ENCODE data around the gene ATP2B3. TPM values are rescaled to one million over a fixed set of nuclear protein-coding genes. Genes with fewer than 3 reads are reported as not detected.
"Not testable (repeated sequence)": the region's sequence is repeated elsewhere in the genome, so short reads cannot be mapped to it uniquely, and the experiment has no call there.

Gene ATP2B3
- total RNA-seq, 1 donor from 2014 or later: not detected

GRCh38 chrX:153603131-153603656 is 85.8 kb downstream of the ATP2B3 start:
- no peaks in the 10 kb centered on the region for H3K27me3 ChIP-seq (ENCODE audit: control insufficient read depth, insufficient read depth, low read length)
- H3K36me3 ChIP-seq (ENCODE audit: control insufficient read depth, insufficient read depth, low read length): no peaks in the 10 kb centered on the region
- TF ChIP-seq CTCF (IDR thresholded peaks at IDR 0.05; ENCODE audit: insufficient read depth, low read length, poor library complexity, severe bottlenecking): no peak
- no peak overlapping the region for H3K4me3 ChIP-seq (ENCODE audit: low read depth, low read length)
- no peak for DNase-seq (ENCODE audit: low read depth)

- not testable (repeated sequence) for H3K27me3 ChIP-seq (ENCODE audit: control insufficient read depth, insufficient read depth, low read length); DNase-seq (ENCODE audit: low read depth); H3K36me3 ChIP-seq (ENCODE audit: control insufficient read depth, insufficient read depth, low read length); H3K4me3 ChIP-seq (ENCODE audit: low read depth, low read length)
Observed at GRCh38 chrX:153604666-153605380, 87.4 kb downstream of the ATP2B3 start.

GRCh38 chrX:153606503-153606902 is 89.1 kb downstream of the ATP2B3 start:
- no peak for DNase-seq (ENCODE audit: low read depth)
- TF ChIP-seq CTCF (IDR thresholded peaks at IDR 0.05; ENCODE audit: insufficient read depth, low read length, poor library complexity, severe bottlenecking): no peak
- Histone ChIP-seq H3K36me3 (ENCODE audit: control insufficient read depth, insufficient read depth, low read length) (no peaks in the 10 kb centered on the region), H3K27me3 (ENCODE audit: control insufficient read depth, insufficient read depth, low read length) (peaks cover 10% of the 10 kb centered on the region), H3K4me3 (ENCODE audit: low read depth, low read length) (no peak overlapping the region)

- no peak for DNase-seq (ENCODE audit: low read depth)
- Histone ChIP-seq H3K27me3 (ENCODE audit: control insufficient read depth, insufficient read depth, low read length) (peaks cover 17% of the 10 kb centered on the region), H3K36me3 (ENCODE audit: control insufficient read depth, insufficient read depth, low read length) (no peaks in the 10 kb centered on the region), H3K4me3 (ENCODE audit: low read depth, low read length) (no peak overlapping the region)
- no peak for TF ChIP-seq CTCF (IDR thresholded peaks at IDR 0.05; ENCODE audit: insufficient read depth, low read length, poor library complexity, severe bottlenecking)
Observed at GRCh38 chrX:153608376-153608775, 90.9 kb downstream of the ATP2B3 start.

GRCh38 chrX:153608806-153609205 is 91.4 kb downstream of the ATP2B3 start:
- Histone ChIP-seq H3K36me3 (ENCODE audit: control insufficient read depth, insufficient read depth, low read length) (no peaks in the 10 kb centered on the region), H3K4me3 (ENCODE audit: low read depth, low read length) (no peak overlapping the region), H3K27me3 (ENCODE audit: control insufficient read depth, insufficient read depth, low read length) (peaks cover 17% of the 10 kb centered on the region)
- no peak for TF ChIP-seq CTCF (IDR thresholded peaks at IDR 0.05; ENCODE audit: insufficient read depth, low read length, poor library complexity, severe bottlenecking)
- DNase-seq (ENCODE audit: low read depth): no peak

- peak; percentile 76 for TF ChIP-seq CTCF (IDR thresholded peaks at IDR 0.05; ENCODE audit: insufficient read depth, low read length, poor library complexity, severe bottlenecking)
- Histone ChIP-seq H3K36me3 (ENCODE audit: control insufficient read depth, insufficient read depth, low read length) (no peaks in the 10 kb centered on the region), H3K4me3 (ENCODE audit: low read depth, low read length) (peak overlapping the region; percentile 5), H3K27me3 (ENCODE audit: control insufficient read depth, insufficient read depth, low read length) (peaks cover 17% of the 10 kb centered on the region)
- peak; percentile 1 for DNase-seq (ENCODE audit: low read depth)
Observed at GRCh38 chrX:153609917-153610835, 92.7 kb downstream of the ATP2B3 start.

All from kidney epithelial cell (primary cell).